ENCODE results near the gene USP54.

DNA sequence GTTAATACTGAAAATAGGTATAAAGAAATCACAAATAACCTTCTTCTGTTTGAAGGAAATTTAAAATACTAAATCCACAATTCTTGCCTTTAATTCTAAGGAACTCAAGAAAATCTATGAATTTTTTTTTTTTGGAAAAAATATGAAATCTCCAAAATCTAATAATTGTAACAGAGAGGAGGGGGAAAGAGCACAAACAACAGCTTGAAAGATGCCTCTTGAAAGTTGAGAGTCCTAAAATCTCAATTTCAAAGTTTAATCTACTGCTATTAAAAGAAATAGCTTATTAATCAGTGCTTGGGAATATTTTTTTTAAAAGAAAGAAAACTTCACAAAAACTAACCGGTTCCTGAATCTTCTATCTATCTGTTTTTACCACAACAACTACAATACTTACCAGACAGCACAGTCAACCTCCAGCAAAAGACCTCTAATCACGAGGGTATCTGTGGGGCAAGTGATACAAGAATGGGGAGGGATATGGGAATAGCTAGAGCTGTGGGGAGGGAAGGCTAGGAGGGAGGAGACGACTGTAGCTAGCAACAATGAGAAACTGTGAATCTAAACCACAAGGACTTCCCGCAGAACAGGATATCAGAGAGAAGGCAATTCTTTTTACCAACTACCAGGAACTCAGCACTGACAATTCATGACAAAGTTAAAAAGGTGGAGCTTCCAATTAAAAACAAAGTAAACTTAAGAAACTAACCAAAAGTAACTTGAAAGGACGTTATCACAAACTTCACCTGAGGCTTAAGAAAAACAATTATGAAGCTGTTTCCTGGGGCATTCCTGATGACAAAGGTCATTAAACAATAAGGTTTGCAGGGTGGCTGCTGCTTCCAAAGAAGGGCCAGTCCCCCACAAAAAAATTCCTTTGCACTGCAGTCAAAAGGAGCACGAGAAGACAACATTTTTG is at the start of gene USP54:
- TF ChIP-seq, protein P1, sequence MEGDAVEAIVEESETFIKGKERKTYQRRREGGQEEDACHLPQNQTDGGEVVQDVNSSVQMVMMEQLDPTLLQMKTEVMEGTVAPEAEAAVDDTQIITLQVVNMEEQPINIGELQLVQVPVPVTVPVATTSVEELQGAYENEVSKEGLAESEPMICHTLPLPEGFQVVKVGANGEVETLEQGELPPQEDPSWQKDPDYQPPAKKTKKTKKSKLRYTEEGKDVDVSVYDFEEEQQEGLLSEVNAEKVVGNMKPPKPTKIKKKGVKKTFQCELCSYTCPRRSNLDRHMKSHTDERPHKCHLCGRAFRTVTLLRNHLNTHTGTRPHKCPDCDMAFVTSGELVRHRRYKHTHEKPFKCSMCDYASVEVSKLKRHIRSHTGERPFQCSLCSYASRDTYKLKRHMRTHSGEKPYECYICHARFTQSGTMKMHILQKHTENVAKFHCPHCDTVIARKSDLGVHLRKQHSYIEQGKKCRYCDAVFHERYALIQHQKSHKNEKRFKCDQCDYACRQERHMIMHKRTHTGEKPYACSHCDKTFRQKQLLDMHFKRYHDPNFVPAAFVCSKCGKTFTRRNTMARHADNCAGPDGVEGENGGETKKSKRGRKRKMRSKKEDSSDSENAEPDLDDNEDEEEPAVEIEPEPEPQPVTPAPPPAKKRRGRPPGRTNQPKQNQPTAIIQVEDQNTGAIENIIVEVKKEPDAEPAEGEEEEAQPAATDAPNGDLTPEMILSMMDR (IDR thresholded peaks at IDR 0.05): no peak
- no peak for TF ChIP-seq POLR2A (IDR thresholded peaks at IDR 0.05)

Data from ovary (tissue), 3 donors.